ENCODE results near the gene OTUB1. TPM values are rescaled to one million over a fixed set of nuclear protein-coding genes. Genes with fewer than 3 reads are reported as not detected.

OTUB1 gene
- total and polyA plus RNA-seq, 2 of the 13 experiments (the other 11 are each of a cell fraction or from before 2014, with no cell fraction given): 58.8 to 130 TPM

GRCh38 chr11:64000740-64001483 lies 14.7 kb downstream of the OTUB1 start:
- Histone ChIP-seq H4K20me1 (ENCODE audit: insufficient read depth, low read length) (no peaks in the 10 kb centered on the region), H3K4me3 (replicated peaks in 1 of 3; ENCODE audit: insufficient read depth in 1 of 3, low read depth in 2 of 3, low read length in 3 of 3) (no peak overlapping the region), H2AFZ (ENCODE audit: low read length) (no peak overlapping the region), H3K27ac (ENCODE audit: extremely low read length, insufficient read depth, low read length) (no peak overlapping the region), H3K36me3 (replicated peaks in 1 of 2; ENCODE audit: control insufficient read depth in 1 of 2, insufficient read depth in 2 of 2, low read length in 2 of 2) (peaks cover 8 to 20% of the 10 kb centered on the region in 2 experiments; a peak in 4 of 5 replicates), H3K4me2 (ENCODE audit: low read depth, low read length) (no peak overlapping the region), H3K9me3 (ENCODE audit: low read length) (no peaks in the 10 kb centered on the region), H3K27me3 (ENCODE audit: control insufficient read depth in 1 of 2, insufficient read depth in 2 of 2, low read length in 2 of 2) (no peaks in the 10 kb centered on the region), H3K4me1 (ENCODE audit: insufficient read depth, low read length) (no peaks in the 10 kb centered on the region), H3K79me2 (ENCODE audit: insufficient read depth, low read length) (no peaks in the 10 kb centered on the region), H3K9ac (ENCODE audit: insufficient read depth, low read depth, low read length) (no peak overlapping the region)
- intact Hi-C loops (cut with micrococcal nuclease; ENCODE audit: unreplicated experiment) (no loop called here), in situ Hi-C loops (cut with HindIII; ENCODE audit: extremely low pct_ligation_motif_present, low pct_unique_long_range_greater_than_20kb) (no loop called here)
- DNase-seq (ENCODE audit: low spot score) (no peak), FAIRE-seq (no peak), ATAC-seq (no peak)
- ChIA-PET POLR2A (no interaction called here), CTCF (ENCODE audit: low intra/inter-chr PET ratio, low total read pairs) (no interaction called here)
- TF ChIP-seq PCBP1 (IDR thresholded peaks at IDR 0.05; ENCODE audit: borderline replicate concordance, low read depth, low read length): no peak
- TF ChIP-seq ZFP62 (CRISPR knock-in tag; IDR thresholded peaks at IDR 0.05): no peak
- TF ChIP-seq ZKSCAN8 (CRISPR knock-in tag; IDR thresholded peaks at IDR 0.05; ENCODE audit: borderline replicate concordance): no peak
- TF ChIP-seq TBL1XR1 (IDR thresholded peaks at IDR 0.05; ENCODE audit: borderline replicate concordance, low read length, partially characterized antibody): no peak
- peak; percentile 92 for TF ChIP-seq AGO2 (optimal IDR thresholded peaks at IDR 0.05; ENCODE audit: low read depth, low read length)
- TF ChIP-seq POLR2AphosphoS2 (IDR thresholded peaks at IDR 0.05; ENCODE audit: low read depth, low read length): no peak
- no peak for TF ChIP-seq IKZF1 (IDR thresholded peaks at IDR 0.05)
- no peak for TF ChIP-seq NCOA5 (CRISPR knock-in tag; IDR thresholded peaks at IDR 0.05)
- no peak for TF ChIP-seq RAD21 (CRISPR knock-in tag; IDR thresholded peaks at IDR 0.05)
- TF ChIP-seq ZNF629 (CRISPR knock-in tag; conservative IDR thresholded peaks at IDR 0.05): peak; percentile 77
- 0 out of 2 replicates have a peak, but pooled peaks have one; percentile 31 for TF ChIP-seq POLR2G (IDR thresholded peaks at IDR 0.05; ENCODE audit: low read depth, low read length)
- TF ChIP-seq MYC (CRISPR knock-in tag; IDR thresholded peaks at IDR 0.05; ENCODE audit: borderline replicate concordance): no peak
- TF ChIP-seq, protein P1, sequence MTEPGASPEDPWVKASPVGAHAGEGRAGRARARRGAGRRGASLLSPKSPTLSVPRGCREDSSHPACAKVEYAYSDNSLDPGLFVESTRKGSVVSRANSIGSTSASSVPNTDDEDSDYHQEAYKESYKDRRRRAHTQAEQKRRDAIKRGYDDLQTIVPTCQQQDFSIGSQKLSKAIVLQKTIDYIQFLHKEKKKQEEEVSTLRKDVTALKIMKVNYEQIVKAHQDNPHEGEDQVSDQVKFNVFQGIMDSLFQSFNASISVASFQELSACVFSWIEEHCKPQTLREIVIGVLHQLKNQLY (CRISPR knock-in tag; IDR thresholded peaks at IDR 0.05): no peak
- no peak for TF ChIP-seq ZSCAN22 (CRISPR knock-in tag; IDR thresholded peaks at IDR 0.05)
- no peak for TF ChIP-seq GRHL1 (CRISPR knock-in tag; conservative IDR thresholded peaks at IDR 0.05)
- no peak for TF ChIP-seq AHR (CRISPR knock-in tag; IDR thresholded peaks at IDR 0.05)
- TF ChIP-seq, protein P2, sequence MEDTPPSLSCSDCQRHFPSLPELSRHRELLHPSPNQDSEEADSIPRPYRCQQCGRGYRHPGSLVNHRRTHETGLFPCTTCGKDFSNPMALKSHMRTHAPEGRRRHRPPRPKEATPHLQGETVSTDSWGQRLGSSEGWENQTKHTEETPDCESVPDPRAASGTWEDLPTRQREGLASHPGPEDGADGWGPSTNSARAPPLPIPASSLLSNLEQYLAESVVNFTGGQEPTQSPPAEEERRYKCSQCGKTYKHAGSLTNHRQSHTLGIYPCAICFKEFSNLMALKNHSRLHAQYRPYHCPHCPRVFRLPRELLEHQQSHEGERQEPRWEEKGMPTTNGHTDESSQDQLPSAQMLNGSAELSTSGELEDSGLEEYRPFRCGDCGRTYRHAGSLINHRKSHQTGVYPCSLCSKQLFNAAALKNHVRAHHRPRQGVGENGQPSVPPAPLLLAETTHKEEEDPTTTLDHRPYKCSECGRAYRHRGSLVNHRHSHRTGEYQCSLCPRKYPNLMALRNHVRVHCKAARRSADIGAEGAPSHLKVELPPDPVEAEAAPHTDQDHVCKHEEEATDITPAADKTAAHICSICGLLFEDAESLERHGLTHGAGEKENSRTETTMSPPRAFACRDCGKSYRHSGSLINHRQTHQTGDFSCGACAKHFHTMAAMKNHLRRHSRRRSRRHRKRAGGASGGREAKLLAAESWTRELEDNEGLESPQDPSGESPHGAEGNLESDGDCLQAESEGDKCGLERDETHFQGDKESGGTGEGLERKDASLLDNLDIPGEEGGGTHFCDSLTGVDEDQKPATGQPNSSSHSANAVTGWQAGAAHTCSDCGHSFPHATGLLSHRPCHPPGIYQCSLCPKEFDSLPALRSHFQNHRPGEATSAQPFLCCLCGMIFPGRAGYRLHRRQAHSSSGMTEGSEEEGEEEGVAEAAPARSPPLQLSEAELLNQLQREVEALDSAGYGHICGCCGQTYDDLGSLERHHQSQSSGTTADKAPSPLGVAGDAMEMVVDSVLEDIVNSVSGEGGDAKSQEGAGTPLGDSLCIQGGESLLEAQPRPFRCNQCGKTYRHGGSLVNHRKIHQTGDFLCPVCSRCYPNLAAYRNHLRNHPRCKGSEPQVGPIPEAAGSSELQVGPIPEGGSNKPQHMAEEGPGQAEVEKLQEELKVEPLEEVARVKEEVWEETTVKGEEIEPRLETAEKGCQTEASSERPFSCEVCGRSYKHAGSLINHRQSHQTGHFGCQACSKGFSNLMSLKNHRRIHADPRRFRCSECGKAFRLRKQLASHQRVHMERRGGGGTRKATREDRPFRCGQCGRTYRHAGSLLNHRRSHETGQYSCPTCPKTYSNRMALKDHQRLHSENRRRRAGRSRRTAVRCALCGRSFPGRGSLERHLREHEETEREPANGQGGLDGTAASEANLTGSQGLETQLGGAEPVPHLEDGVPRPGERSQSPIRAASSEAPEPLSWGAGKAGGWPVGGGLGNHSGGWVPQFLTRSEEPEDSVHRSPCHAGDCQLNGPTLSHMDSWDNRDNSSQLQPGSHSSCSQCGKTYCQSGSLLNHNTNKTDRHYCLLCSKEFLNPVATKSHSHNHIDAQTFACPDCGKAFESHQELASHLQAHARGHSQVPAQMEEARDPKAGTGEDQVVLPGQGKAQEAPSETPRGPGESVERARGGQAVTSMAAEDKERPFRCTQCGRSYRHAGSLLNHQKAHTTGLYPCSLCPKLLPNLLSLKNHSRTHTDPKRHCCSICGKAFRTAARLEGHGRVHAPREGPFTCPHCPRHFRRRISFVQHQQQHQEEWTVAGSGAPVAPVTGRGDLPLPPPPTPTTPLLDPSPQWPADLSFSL (CRISPR knock-in tag; IDR thresholded peaks at IDR 0.05): no peak
- BruUV-seq (replicated peaks): no TSS peak
- 98% methylated on average over 44 of the region's 60 CpGs for WGBS (ENCODE audit: low lambda C conversion rate)
